ENCODE results near the gene BTNL2. TPM values are rescaled to one million over a fixed set of nuclear protein-coding genes. Genes with fewer than 3 reads are reported as not detected.

Gene BTNL2
- total RNA-seq, 1 experiment from 2014 or later: not detected

DNA sequence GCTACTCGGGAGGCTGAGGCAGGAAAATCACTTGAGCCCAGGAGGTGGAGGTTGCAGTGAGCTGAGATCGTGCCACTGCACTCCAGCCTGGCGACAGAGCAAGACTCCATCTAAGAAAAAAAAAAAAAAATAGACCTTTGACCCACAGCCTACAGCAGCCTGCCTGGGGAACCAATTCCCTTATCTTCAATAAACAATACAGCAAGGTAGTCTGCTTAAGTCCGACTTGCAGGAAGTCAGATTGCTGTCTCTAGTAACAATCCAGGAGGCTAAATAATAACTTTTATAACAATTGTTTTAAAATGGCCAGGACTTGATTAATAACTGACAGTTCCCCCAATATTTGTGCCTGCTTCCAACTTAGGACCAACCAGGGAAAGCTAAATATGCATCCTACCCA lies 19.4 kb upstream of the BTNL2 start:
- WGBS (ENCODE audit: extremely low coverage, insufficient read length, low lambda C conversion rate): no CpG with 5 or more reads among the region's 4 CpGs
- Mint-ChIP-seq H3K36me3 (ENCODE audit: insufficient read depth in 1 of 3, low read depth in 3 of 3) (no peaks in the 10 kb centered on the region), H3K4me3 (no peak overlapping the region), H3K27ac (no peak overlapping the region), H3K4me1 (peaks cover 0 to 2% of the 10 kb centered on the region in 2 experiments; a peak in 1 of 4 replicates), H3K9me3 (no peaks in the 10 kb centered on the region), H3K27me3 (ENCODE audit: low read depth) (no peaks in the 10 kb centered on the region; the same call in 1 of the 2 replicates)
- TF ChIP-seq, protein P1, sequence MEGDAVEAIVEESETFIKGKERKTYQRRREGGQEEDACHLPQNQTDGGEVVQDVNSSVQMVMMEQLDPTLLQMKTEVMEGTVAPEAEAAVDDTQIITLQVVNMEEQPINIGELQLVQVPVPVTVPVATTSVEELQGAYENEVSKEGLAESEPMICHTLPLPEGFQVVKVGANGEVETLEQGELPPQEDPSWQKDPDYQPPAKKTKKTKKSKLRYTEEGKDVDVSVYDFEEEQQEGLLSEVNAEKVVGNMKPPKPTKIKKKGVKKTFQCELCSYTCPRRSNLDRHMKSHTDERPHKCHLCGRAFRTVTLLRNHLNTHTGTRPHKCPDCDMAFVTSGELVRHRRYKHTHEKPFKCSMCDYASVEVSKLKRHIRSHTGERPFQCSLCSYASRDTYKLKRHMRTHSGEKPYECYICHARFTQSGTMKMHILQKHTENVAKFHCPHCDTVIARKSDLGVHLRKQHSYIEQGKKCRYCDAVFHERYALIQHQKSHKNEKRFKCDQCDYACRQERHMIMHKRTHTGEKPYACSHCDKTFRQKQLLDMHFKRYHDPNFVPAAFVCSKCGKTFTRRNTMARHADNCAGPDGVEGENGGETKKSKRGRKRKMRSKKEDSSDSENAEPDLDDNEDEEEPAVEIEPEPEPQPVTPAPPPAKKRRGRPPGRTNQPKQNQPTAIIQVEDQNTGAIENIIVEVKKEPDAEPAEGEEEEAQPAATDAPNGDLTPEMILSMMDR (conservative IDR thresholded peaks at IDR 0.05): no peak
- Histone ChIP-seq H2AK5ac (ENCODE audit: insufficient read length, low read length) (no peak overlapping the region), H2BK5ac (ENCODE audit: insufficient read length, low read length) (no peak overlapping the region), H2BK12ac (ENCODE audit: insufficient read length, low read depth, low read length) (no peak overlapping the region), H3K27me3 (ENCODE audit: insufficient read depth, low read length) (no peaks in the 10 kb centered on the region), H2BK15ac (ENCODE audit: low read depth, low read length) (no peak overlapping the region), H3K79me2 (ENCODE audit: insufficient read depth, low read length) (no peaks in the 10 kb centered on the region), H3K56ac (ENCODE audit: insufficient read length, low read depth, low read length) (no peak overlapping the region), H3K4ac (ENCODE audit: low read depth, low read length) (no peak overlapping the region), H3K9ac (ENCODE audit: extremely low read depth, insufficient read length, low read length) (no peak overlapping the region), H3K23me2 (ENCODE audit: insufficient read length, low read depth, low read length, poor library complexity, severe bottlenecking) (no peaks in the 10 kb centered on the region), H2BK120ac (ENCODE audit: low read depth, low read length, poor library complexity, severe bottlenecking) (no peak overlapping the region), H3K14ac (ENCODE audit: insufficient read depth, low read length) (no peak overlapping the region), H3K18ac (ENCODE audit: insufficient read length, low read depth, low read length) (no peak overlapping the region), H4K91ac (ENCODE audit: insufficient read length, low read depth, low read length) (no peak overlapping the region), H3K79me1 (ENCODE audit: insufficient read depth, low read depth, low read length, poor library complexity, severe bottlenecking) (no peaks in the 10 kb centered on the region), H2AFZ (ENCODE audit: low read length) (no peak overlapping the region), H2BK20ac (ENCODE audit: low read depth, low read length, poor library complexity, severe bottlenecking) (no peak overlapping the region), H3K23ac (ENCODE audit: insufficient read length, low read depth, low read length) (no peak overlapping the region), H3K9me3 (ENCODE audit: control insufficient read depth, low read depth, low read length) (no peaks in the 10 kb centered on the region), H3T11ph (ENCODE audit: low read length) (no peak overlapping the region), H4K8ac (replicated peaks; ENCODE audit: insufficient read length, low read depth, low read length) (no peak overlapping the region), H3K27ac (ENCODE audit: insufficient read length, low read depth, low read length) (no peak overlapping the region), H4K20me1 (ENCODE audit: control insufficient read depth, insufficient read depth, insufficient read length) (no peaks in the 10 kb centered on the region), H4K5ac (ENCODE audit: insufficient read length, low read depth, low read length) (no peak overlapping the region), H3K4me2 (ENCODE audit: insufficient read depth, insufficient read length, low read length) (no peak overlapping the region), H3K4me1 (ENCODE audit: insufficient read depth, low read length) (no peaks in the 10 kb centered on the region)
- no peak for DNase-seq
